ENCODE results near the gene OR2AT4.

GRCh38 chr11:75126564-75126963 is 29.9 kb upstream of the OR2AT4 start:
- TF ChIP-seq GATA2 (IDR thresholded peaks at IDR 0.05; ENCODE audit: low read depth, low read length) (no peak), GATA3 (IDR thresholded peaks at IDR 0.05; ENCODE audit: low read depth, low read length) (no peak)

Measured in SH-SY5Y (cell line).